Activated CD8-positive, alpha-beta memory T cell treated with anti-CD3 and anti-CD28 coated beads for 24 hours (primary cell): ENCODE measurements around the gene RAB40B.

Experiments
- DNase-seq: peaks from one replicate; pipeline ENCODE4 v3.0.0-alpha.2; 2020

RAB40B gene

DNA sequence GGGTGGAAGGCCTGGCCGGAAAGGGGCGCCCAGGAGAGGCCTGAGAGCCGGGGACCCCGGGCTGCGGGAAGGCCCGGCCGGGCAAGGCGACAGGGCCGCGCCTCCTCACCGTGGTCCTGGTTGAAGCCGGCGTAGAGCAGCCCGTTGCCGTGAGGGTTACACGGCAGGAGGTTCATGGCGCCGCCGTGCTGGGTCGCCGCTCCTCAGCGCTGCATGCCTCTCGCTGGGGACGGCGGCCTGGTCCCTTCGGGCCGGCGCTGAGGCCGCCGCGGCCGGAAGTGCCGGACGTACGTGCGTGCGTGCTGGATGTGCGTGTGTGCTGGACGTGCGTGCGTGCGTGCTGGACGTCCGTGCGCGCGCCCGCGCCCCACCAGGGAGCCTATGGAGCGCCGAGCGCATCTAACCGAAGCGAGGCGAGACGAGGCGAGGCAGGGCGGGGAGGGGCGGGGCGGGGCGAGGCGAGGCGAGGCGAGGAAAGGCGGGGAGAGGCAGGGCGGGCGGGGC, 50.3 kb downstream of the RAB40B start, which contains the start of gene WDR45B:
Gene WDR45B (minus strand): TSS at position 280 of the 504 bp plus-strand sequence. CDS start 104 bp downstream, at position 176.
- DNase-seq = peak; percentile 92

DNA sequence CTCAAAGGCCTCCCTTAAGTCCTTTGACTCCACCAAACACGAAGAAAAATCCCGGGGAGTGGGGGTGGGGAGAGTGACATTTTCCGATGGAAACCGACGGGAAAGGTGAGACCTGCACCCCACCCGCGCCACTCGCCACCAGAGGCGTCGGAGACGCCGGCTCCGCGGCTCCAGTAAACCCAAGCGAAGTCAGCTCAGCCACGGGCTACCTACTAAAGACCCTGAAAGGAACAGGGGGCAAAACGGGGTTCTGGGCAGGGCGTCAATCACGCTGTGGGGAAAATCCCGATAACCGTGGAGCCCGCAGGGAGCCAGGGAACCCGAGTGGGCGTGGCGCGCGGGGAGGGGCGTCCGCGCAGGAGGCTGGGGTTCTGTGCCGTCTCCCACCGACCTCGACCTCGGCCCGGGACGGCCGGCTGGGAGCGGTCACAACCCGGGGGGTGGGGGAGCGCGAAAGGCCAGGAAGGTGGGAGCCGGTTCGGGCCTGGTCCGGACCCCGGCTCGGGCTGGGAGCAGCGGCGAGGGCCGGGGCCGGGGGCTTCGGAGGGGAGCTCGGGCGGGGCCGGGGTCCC, 50.8 kb downstream of the RAB40B start:
- DNase-seq = peak; percentile 75

GRCh38 chr17:82645516-82645915, 53.0 kb downstream of the RAB40B start:
- no peak for DNase-seq

- no peak for DNase-seq
These were observed 54.4 kb downstream of the RAB40B start for GRCh38 chr17:82644148-82644547.

DNA sequence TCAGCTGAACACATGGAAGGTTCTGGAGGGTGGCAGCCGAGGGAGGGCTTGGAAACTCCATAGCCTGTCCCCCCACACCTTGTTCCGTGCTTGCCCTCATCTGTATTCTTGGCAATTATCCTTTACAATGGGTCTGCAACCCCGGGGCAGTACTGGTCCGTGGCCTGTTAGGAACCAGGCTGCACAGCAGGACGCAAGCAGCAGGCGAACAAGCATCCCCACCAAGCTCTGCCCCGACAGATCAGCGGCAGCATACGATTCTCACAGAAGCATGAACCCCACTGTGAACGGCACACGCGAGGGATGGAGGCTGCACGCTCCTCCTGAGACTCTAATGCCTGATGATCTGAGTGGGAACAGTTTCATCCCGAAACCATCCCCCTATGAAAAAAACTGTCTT, 56.5 kb downstream of the RAB40B start:
- no peak for DNase-seq

- no peak for DNase-seq
These were observed 58.5 kb downstream of the RAB40B start for GRCh38 chr17:82640036-82640435.

DNA sequence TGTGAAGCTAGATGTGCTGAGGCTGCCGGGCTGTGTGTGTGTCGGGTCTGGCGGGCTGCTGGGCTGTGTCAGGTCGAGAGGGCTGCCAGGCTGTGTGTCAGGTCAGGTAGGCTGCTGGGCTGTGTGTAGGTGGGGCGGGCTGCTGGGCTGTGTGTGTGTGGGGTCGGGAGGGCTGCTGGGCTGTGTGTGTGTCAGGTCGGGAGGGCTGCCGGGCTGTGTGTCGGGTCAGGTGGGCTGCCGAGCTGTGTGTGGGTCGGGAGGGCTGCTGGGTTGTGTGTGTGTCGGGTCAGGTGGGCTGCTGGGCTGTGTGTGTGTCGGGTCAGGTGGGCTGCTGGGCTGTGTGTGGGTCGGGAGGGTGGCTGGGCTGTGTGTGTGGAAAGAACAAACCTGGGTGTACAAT, 58.9 kb downstream of the RAB40B start:
- DNase-seq = no peak

DNA sequence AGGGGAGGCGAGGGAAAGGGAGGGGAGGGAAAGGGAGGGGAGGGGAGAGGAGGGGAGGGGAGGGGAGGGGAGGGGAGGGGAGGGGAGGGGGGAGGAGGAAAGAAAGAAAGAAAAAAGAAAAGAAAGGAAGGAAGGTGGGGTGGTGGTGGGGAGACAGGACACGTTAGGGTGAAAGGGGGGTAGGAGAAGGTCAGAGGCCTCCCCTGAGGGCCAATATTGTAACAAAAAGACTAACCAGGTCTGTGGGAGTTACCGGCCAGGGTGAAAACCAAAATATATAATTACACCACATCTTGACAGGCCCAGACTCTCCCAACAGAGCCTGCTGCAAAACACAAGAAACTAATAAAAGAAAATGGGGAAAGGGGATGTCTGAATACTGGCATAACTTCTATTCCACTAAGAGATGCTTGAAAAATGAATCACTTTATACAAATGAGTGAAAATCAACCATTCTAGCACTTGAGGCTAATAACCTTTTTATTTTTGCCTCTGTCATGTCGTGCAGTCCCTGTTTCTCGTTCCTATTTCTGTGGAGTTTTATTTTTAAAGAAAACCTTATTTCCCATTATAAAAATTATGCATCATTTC, 60.2 kb downstream of the RAB40B start:
- no peak for DNase-seq

- no peak for DNase-seq
These were observed 61.6 kb downstream of the RAB40B start for GRCh38 chr17:82636626-82637598.

- no peak for DNase-seq
These were observed 65.2 kb downstream of the RAB40B start for GRCh38 chr17:82633343-82633742.

- DNase-seq = no peak
These were observed 66.0 kb downstream of the RAB40B start for GRCh38 chr17:82632451-82632850.

DNA sequence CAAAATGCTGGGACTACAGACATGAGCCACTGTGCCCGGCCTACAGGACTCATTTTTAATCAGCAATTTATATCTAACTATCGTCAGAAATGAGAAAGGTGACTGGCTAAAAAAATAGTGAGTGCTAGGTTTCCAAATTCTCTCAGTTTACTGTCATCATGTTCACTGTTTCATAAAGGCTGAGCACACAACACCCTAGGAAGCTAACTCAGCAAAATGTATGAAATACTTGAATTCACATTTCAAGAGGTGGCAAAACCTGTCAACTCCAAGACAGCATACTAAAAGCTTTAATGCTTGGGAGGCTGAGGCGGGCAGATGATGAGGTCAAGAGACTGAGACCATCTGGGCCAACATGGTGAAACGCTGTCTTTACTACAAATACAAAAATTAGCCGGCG, 67.0 kb downstream of the RAB40B start:
- DNase-seq = no peak

DNA sequence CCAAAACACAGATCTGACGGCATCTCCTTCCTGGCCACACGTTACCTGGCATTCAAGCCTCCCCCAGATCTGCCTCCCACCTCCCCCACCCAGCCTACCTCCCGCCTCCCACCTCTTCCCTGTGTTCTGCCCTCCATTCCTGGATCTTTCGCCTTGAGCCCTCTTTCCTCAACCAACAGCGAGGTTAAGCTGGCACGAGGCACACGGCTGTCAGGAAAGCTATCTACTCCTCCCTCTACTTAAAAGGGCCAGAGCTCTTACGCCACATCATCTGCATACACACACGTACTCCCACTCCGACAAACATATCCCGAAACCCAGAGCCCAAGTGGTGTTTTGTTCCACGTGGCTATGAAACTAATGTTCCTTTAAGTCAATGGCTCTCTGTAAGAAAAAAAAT, 68.3 kb downstream of the RAB40B start:
- no peak for DNase-seq

GRCh38 chr17:82629748-82630147, 68.8 kb downstream of the RAB40B start:
- no peak for DNase-seq

DNA sequence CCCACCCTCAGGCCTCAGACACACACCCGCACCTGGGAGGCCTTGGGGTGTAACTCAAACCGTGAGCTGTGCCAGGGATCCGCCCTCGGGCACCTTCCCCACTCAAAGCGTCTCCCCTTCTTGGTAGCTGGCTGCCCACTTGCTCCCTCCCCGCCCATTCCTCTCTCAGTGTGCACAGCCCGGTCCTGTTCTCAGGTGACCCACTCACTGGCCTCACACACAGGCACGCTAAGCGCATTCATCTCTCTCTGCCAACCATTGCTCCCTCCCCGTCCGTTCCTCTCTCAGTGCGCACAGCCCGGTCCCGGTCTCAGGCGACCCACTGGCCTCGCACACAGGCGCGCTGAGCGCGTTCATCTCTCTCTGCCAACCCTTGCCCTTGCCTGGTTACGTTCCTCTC, 71.1 kb downstream of the RAB40B start:
- DNase-seq = no peak

DNA sequence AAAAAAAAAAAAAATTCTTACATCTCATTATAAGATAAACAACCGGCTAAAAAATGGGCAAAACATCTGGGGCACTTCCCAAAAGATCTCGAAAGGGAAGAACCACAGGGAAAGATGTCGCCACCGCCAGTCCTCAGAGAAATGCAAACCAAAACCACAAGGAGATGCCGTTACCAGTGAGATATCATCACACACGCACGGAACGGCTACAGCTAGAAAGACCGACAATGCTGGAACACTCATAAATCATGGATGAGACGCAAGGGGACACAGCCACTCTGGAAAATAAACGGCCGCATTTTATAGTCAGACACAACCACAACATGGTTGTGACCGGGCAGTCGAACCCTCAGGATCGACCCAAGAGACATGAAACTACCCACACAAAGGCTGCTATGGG, 74.8 kb downstream of the RAB40B start:
- DNase-seq = no peak

GRCh38 chr17:82619641-82620040, 78.9 kb downstream of the RAB40B start:
- DNase-seq = no peak

DNA sequence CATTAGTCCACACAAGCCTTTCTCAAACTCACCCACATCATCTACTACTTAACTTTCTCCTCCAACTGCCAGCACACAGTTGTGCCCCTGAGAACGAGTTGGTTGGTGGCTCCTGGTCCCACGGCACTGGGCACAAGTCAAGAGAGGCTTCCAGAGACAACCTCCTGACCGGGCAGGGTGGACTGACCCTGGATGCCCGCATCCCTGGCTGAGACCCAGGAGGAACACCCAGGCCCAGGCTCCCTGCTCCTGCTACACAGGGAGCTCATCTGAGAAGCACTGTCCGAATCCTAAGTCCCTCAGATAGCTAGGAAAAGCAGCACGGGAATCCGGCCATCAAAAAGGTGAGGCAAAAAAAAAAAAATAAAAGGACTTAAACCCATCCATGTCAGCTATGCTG, 79.3 kb downstream of the RAB40B start:
- DNase-seq = no peak

DNA sequence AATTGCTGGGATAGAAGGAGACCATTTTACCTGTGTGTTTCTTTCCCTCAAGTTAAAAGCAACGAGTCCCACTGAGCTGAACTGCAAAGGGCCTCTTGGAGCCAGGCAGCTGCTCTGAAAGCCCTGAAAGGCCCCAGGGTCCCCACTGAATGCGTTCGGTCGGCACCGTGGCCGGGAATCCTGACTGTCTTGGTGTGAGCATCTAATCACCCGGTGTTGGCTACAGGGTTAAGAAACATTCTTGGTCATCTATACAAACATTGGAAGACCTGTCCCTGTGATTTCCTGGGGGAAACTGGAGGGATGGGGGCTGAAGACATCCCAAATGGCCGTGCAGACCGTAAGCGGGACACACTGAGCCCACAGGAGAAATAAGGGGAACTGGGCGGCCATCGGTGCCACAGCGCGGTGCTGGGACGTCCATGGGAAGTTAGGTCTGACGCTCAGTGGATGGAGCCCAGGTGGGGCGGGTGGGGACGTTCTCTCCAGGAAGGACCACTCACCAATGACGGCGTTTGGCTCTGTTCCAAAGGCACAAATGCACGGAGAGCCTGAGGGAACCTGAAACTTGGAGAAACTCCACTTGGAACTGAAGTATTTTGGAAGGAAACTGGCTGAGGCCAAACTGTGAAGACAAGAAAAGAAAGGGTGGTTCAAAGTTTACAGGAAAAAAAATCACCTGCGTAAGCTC, 82.3 kb downstream of the RAB40B start:
- no peak for DNase-seq

DNA sequence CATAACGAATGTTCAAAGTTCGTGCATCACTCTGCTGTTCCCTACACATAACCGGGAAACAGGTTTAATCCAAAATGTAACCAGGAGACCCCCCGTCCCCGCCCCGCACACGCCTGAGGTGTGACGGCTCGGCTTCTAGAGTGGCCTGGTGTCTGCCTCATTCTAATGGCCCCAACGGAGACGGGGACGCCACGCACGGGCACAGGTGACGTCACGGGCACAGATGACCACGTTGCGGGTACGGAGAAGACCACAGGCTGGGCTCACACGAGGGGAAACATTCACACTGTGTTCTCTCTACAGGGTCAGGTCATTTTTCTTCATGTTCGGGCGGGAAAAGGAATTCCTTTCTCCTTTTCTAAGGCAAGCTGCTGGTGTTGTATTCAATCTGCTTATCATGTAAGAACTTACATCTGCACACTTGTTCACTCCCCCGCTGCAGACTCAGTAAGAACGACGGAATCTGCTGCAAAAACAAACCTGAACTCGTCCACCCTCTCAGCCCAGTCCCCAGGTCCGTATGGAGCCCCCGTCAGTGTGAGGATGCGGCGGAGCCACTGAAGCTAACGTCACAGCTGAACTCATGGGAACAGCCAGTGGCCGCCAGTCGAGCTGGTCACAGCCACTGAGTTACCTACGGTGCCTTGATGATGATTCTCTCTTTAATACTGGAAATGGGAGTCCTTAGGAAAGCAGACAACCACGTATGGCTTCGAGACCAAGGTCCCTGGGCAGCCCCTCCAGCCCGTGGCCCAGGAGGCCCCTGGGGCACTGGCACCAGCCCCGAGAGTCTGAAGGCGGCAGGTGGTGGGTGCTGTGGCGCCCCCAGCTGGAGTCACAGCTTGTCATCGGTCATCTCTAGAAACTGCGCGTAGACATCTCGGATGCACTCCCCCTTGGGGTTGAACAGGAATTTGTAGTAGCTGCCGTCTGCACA, 83.1 kb downstream of the RAB40B start:
- no peak for DNase-seq

DNA sequence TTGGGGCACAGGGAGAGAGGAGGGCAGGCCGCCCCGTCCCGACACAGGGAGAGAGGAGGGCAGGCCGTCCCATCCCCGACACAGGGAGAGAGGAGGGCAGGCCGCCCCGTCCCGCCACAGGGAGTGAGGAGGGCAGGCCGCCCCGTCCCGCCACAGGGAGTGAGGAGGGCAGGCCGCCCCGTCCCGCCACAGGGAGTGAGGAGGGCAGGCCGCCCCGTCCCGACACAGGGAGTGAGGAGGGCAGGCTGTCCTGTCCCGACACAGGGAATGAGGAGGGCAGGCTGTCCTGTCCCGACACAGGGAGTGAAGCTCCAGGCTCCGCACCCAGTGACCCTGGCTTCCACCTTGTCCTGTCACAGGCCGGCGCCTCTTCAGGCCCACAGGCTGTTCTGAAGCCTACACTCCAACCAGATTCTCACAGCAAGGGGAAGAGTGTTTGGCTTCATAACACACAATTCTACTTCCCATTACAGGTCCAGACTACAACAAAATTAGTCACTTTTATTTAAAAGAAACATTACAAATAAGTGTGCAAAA, 84.3 kb downstream of the RAB40B start:
- no peak for DNase-seq
